GM19455 (cell line): Measurements from ENCODE around the gene HNRNPAB.
"Not testable (repeated sequence)": the region's sequence is repeated elsewhere in the genome, so short reads cannot be mapped to it uniquely, and the experiment has no call there.

Source experiments
- ATAC-seq: cut with Tn5 transposase; IDR thresholded peaks from one replicate; pipeline ENCODE4 v1.9.1; 2021; ENCODE audit not compliant: unreplicated experiment

The HNRNPAB gene

GRCh38 chr5:178241688-178242231 is 37.4 kb downstream of the HNRNPAB start:
- ATAC-seq: no peak

- ATAC-seq: no peak
Observed at GRCh38 chr5:178242416-178242815, 38.1 kb downstream of the HNRNPAB start.

- ATAC-seq: no peak
Observed at GRCh38 chr5:178244576-178244975, 40.2 kb downstream of the HNRNPAB start.

- ATAC-seq: no peak
Observed at GRCh38 chr5:178245389-178245788, 41.1 kb downstream of the HNRNPAB start.

- no peak for ATAC-seq
Observed at GRCh38 chr5:178246624-178247279, 42.4 kb downstream of the HNRNPAB start.

GRCh38 chr5:178247481-178248456 is 43.4 kb downstream of the HNRNPAB start:
- no peak for ATAC-seq

GRCh38 chr5:178248750-178249149 is 44.4 kb downstream of the HNRNPAB start:
- no peak for ATAC-seq

- peak; percentile 43 for ATAC-seq
Observed at GRCh38 chr5:178249191-178249989, 45.1 kb downstream of the HNRNPAB start.

- ATAC-seq: no peak
Observed at GRCh38 chr5:178250263-178250662, 45.9 kb downstream of the HNRNPAB start.

- ATAC-seq: no peak
Observed at GRCh38 chr5:178252258-178252657, 47.9 kb downstream of the HNRNPAB start.

- not testable (repeated sequence) for ATAC-seq
Observed at GRCh38 chr5:178253632-178254031, 49.3 kb downstream of the HNRNPAB start.

GRCh38 chr5:178256746-178257145 is 52.4 kb downstream of the HNRNPAB start:
- ATAC-seq: no peak

- no peak for ATAC-seq
Observed at GRCh38 chr5:178257650-178258049, 53.3 kb downstream of the HNRNPAB start.

GRCh38 chr5:178259623-178260536 is 55.5 kb downstream of the HNRNPAB start:
- no peak for ATAC-seq
